H9 (cell line): ENCODE results near the gene HFE. TPM values are rescaled to one million over a fixed set of nuclear protein-coding genes. Genes with fewer than 3 reads are reported as not detected.

ENCODE experiments used
- DNase-seq: peaks from one replicate; pipeline ENCODE4 v3.0.0-alpha.2; 2017
- H2AFZ ChIP-seq: one replicate; pipeline ENCODE4 v1.6.1; 2013; ENCODE audit warnings: mild to moderate bottlenecking, low read length, control low read depth, moderate library complexity
- H2AK5ac ChIP-seq: 2 replicates; pipeline ENCODE4 v1.6.1; 2013; ENCODE audit warnings: low read length, control low read depth, mixed read lengths; ENCODE audit not compliant: insufficient read length
- H2BK120ac ChIP-seq: one replicate; pipeline ENCODE4 v1.6.1; 2013; ENCODE audit warnings: low read depth, mild to moderate bottlenecking, low read length, control low read depth, inconsistent platforms; ENCODE audit not compliant: poor library complexity, severe bottlenecking
- H2BK12ac ChIP-seq: 2 replicates; pipeline ENCODE4 v1.6.1; 2013; ENCODE audit warnings: low read length, control low read depth, mixed read lengths, low read depth; ENCODE audit not compliant: insufficient read length
- H2BK15ac ChIP-seq: 2 replicates; pipeline ENCODE4 v1.6.1; 2013; ENCODE audit warnings: low read depth, low read length, control low read depth
- H2BK20ac ChIP-seq: one replicate; pipeline ENCODE4 v1.6.1; 2013; ENCODE audit warnings: low read depth, mild to moderate bottlenecking, low read length, control low read depth, inconsistent platforms; ENCODE audit not compliant: poor library complexity, severe bottlenecking
- H2BK5ac ChIP-seq: 2 replicates; pipeline ENCODE4 v1.6.1; 2013; ENCODE audit warnings: low read length, control low read depth, mixed read lengths; ENCODE audit not compliant: insufficient read length
- H3K14ac ChIP-seq: 2 replicates; pipeline ENCODE4 v1.6.1; 2013; ENCODE audit warnings: low read length, control low read depth; ENCODE audit not compliant: insufficient read depth
- H3K18ac ChIP-seq: 2 replicates; pipeline ENCODE4 v1.6.1; 2013; ENCODE audit warnings: low read depth, mild to moderate bottlenecking, mixed read lengths, low read length, control low read depth; ENCODE audit not compliant: insufficient read length
- H3K23ac ChIP-seq: 2 replicates; pipeline ENCODE4 v1.6.1; 2013; ENCODE audit warnings: low read length, control low read depth, mixed read lengths, low read depth; ENCODE audit not compliant: insufficient read length
- H3K23me2 ChIP-seq: 2 replicates; pipeline ENCODE4 v1.6.1; 2013; ENCODE audit warnings: low read depth, mild to moderate bottlenecking, mixed read lengths, low read length, control low read depth; ENCODE audit not compliant: insufficient read length, poor library complexity, severe bottlenecking
- H3K27ac ChIP-seq: 2 replicates; pipeline ENCODE4 v1.5.1; 2013; ENCODE audit warnings: low read length, control low read depth, mixed read lengths, low read depth; ENCODE audit not compliant: insufficient read length
- H3K27me3 ChIP-seq: 2 replicates; pipeline ENCODE4 v1.6.1; 2013; ENCODE audit warnings: low read length, control low read depth, inconsistent platforms; ENCODE audit not compliant: insufficient read depth
- H3K4ac ChIP-seq: 2 replicates; pipeline ENCODE4 v1.6.1; 2013; ENCODE audit warnings: low read depth, mild to moderate bottlenecking, control low read depth, inconsistent platforms, low read length, moderate library complexity
- H3K4me1 ChIP-seq: 2 replicates; pipeline ENCODE4 v1.6.1; 2013; ENCODE audit warnings: low read length, control low read depth, inconsistent platforms; ENCODE audit not compliant: insufficient read depth
- H3K4me2 ChIP-seq: 2 replicates; pipeline ENCODE4 v1.6.1; 2013; ENCODE audit warnings: low read length, control low read depth, mixed read lengths; ENCODE audit not compliant: insufficient read length, insufficient read depth
- H3K56ac ChIP-seq: 2 replicates; pipeline ENCODE4 v1.6.1; 2013; ENCODE audit warnings: low read depth, mild to moderate bottlenecking, mixed read lengths, low read length, control low read depth; ENCODE audit not compliant: insufficient read length
- H3K79me1 ChIP-seq: 2 replicates; pipeline ENCODE4 v1.6.1; 2013; ENCODE audit warnings: low read depth, mild to moderate bottlenecking, moderate library complexity, low read length, control low read depth, inconsistent platforms; ENCODE audit not compliant: insufficient read depth, poor library complexity, severe bottlenecking
- H3K79me2 ChIP-seq: 2 replicates; pipeline ENCODE4 v1.6.1; 2013; ENCODE audit warnings: low read length, control low read depth, inconsistent platforms; ENCODE audit not compliant: insufficient read depth
- H3K9ac ChIP-seq: 2 replicates; pipeline ENCODE4 v1.6.1; 2013; ENCODE audit warnings: low read length, control low read depth, mixed read lengths; ENCODE audit not compliant: insufficient read length; ENCODE audit errors: extremely low read depth
- H3K9me3 ChIP-seq: one replicate; pipeline ENCODE4 v1.6.1; 2013; ENCODE audit warnings: low read depth, low read length, inconsistent platforms; ENCODE audit not compliant: control insufficient read depth
- H3T11ph ChIP-seq: one replicate; pipeline ENCODE4 v1.6.1; 2013; ENCODE audit warnings: mild to moderate bottlenecking, low read length, control low read depth, inconsistent platforms
- H4K20me1 ChIP-seq: one replicate; pipeline ENCODE4 v1.6.1; 2013; ENCODE audit not compliant: control insufficient read depth, insufficient read length, insufficient read depth
- H4K5ac ChIP-seq: 2 replicates; pipeline ENCODE4 v1.6.1; 2013; ENCODE audit warnings: low read depth, mild to moderate bottlenecking, mixed read lengths, low read length, control low read depth; ENCODE audit not compliant: insufficient read length
- H4K8ac ChIP-seq: replicated peaks from 2 replicates; pipeline ENCODE4 v1.6.1; 2013; ENCODE audit warnings: low read length, control low read depth, mixed read lengths, low read depth; ENCODE audit not compliant: insufficient read length
- H4K91ac ChIP-seq: 2 replicates; pipeline ENCODE4 v1.6.1; 2013; ENCODE audit warnings: low read depth, mild to moderate bottlenecking, moderate library complexity, mixed read lengths, low read length, control low read depth; ENCODE audit not compliant: insufficient read length
- H3K27ac Mint-ChIP-seq, 3 experiments: 2 replicates in 2 of 3; 3 replicates in 1 of 3; pipeline ENCODE4 v1.8.0; 2020 to 2021; ENCODE audit warnings: mixed read lengths in 3 of 3, mild to moderate bottlenecking in 1 of 3, moderate library complexity in 1 of 3
- H3K27me3 Mint-ChIP-seq: 2 replicates; pipeline ENCODE4 v1.8.0; 2021; ENCODE audit warnings: low read depth, mild to moderate bottlenecking, moderate library complexity, mixed read lengths
- H3K36me3 Mint-ChIP-seq, 3 experiments: 2 replicates in 2 of 3; 3 replicates in 1 of 3; pipeline ENCODE4 v1.8.0; 2020 to 2021; ENCODE audit warnings: low read depth in 3 of 3, mixed read lengths in 3 of 3; ENCODE audit not compliant: insufficient read depth in 1 of 3
- H3K4me1 Mint-ChIP-seq, 2 experiments: 2 replicates each; pipeline ENCODE4 v1.8.0; 2020; ENCODE audit warnings: mixed read lengths in 2 of 2
- H3K4me3 Mint-ChIP-seq, 2 experiments: 2 replicates in 1 of 2; 3 replicates in 1 of 2; pipeline ENCODE4 v1.8.0; 2020 to 2021; ENCODE audit warnings: mild to moderate bottlenecking in 2 of 2, mixed read lengths in 2 of 2, moderate library complexity in 1 of 2
- H3K9me3 Mint-ChIP-seq, 2 experiments: 2 replicates in 1 of 2; 3 replicates in 1 of 2; pipeline ENCODE4 v1.8.0; 2020; ENCODE audit warnings: mild to moderate bottlenecking in 2 of 2, mixed read lengths in 2 of 2, moderate library complexity in 1 of 2
- CTCF ChIP-seq: fragments of 200-600 bp; sonication (generic); conservative IDR thresholded peaks from 3 replicates; pipeline ENCODE4 v1.8.0; 2021; ENCODE audit warnings: antibody characterized with exemption, mild to moderate bottlenecking
- WGBS: extraction: QIAGEN DNeasy Blood & Tissue Kit; methylation state at CpG from one replicate; pipeline ENCODE4 v1.1.7; 2013; ENCODE audit warnings: missing lambda C conversion rate, low lambda C conversion rate, mixed read lengths; ENCODE audit not compliant: insufficient read length; ENCODE audit errors: extremely low coverage; 5-methylcytosine and 5-hydroxymethylcytosine counted together
- total RNA-seq: library from RNA; stranded (reverse); gene quantifications from 2 replicates; pipeline ENCODE4 v1.2.1, GENCODE V29; 2021

The HFE gene
- total RNA-seq, 1 experiment from 2014 or later: 0.98 TPM

DNA sequence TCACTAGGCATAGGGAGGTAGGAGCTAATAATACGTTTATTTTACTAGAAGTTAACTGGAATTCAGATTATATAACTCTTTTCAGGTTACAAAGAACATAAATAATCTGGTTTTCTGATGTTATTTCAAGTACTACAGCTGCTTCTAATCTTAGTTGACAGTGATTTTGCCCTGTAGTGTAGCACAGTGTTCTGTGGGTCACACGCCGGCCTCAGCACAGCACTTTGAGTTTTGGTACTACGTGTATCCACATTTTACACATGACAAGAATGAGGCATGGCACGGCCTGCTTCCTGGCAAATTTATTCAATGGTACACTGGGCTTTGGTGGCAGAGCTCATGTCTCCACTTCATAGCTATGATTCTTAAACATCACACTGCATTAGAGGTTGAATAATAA lies 1.1 kb downstream of the HFE start:
- WGBS: no CpG with 5 or more reads among the region's 5 CpGs
- Histone ChIP-seq H3K14ac (no peak overlapping the region), H3K27ac (no peak overlapping the region), H3K79me2 (no peaks in the 10 kb centered on the region), H2BK5ac (no peak overlapping the region), H2BK20ac (no peak overlapping the region), H2BK120ac (no peak overlapping the region), H2BK12ac (no peak overlapping the region), H3K23ac (no peak overlapping the region), H4K20me1 (no peaks in the 10 kb centered on the region), H2AK5ac (no peak overlapping the region), H3T11ph (no peak overlapping the region), H3K4ac (no peak overlapping the region), H4K91ac (no peak overlapping the region), H3K23me2 (peaks cover 9% of the 10 kb centered on the region), H3K56ac (no peak overlapping the region), H3K9ac (no peak overlapping the region), H3K79me1 (no peaks in the 10 kb centered on the region), H4K8ac (no peak overlapping the region), H3K27me3 (no peaks in the 10 kb centered on the region), H3K4me1 (no peaks in the 10 kb centered on the region), H2BK15ac (no peak overlapping the region), H3K9me3 (no peaks in the 10 kb centered on the region), H3K18ac (no peak overlapping the region), H4K5ac (no peak overlapping the region), H2AFZ (no peak overlapping the region), H3K4me2 (peak overlapping the region; percentile 89)
- Mint-ChIP-seq H3K27ac (no peak overlapping the region), H3K36me3 (peaks cover 0 to 7% (median 3%) of the 10 kb centered on the region in 3 experiments; a peak in 2 of 7 replicates), H3K9me3 (no peaks in the 10 kb centered on the region; a peak in 1 of 5 replicates), H3K4me1 (peaks cover 18 to 20% of the 10 kb centered on the region in 2 experiments), H3K4me3 (peak overlapping the region; percentile 81 to 84; a peak in 4 of 5 replicates), H3K27me3 (no peaks in the 10 kb centered on the region; the same call in none of the 2 replicates)
- DNase-seq: no peak
- TF ChIP-seq CTCF: no peak
